GM19438 (cell line): ENCODE results near the gene SLC10A3.

Source experiments
- ATAC-seq: cut with Tn5 transposase; IDR thresholded peaks from one replicate; pipeline ENCODE4 v1.9.1; 2021; ENCODE audit warnings: low read depth; ENCODE audit not compliant: unreplicated experiment

SLC10A3 gene

GRCh38 chrX:154467556-154467955 lies 22.9 kb downstream of the SLC10A3 start:
- ATAC-seq = no peak

GRCh38 chrX:154466907-154467306 lies 23.5 kb downstream of the SLC10A3 start:
- no peak for ATAC-seq

GRCh38 chrX:154466036-154466435 lies 24.4 kb downstream of the SLC10A3 start:
- no peak for ATAC-seq

GRCh38 chrX:154465601-154466000 lies 24.8 kb downstream of the SLC10A3 start:
- ATAC-seq = no peak

- no peak for ATAC-seq
Observed at GRCh38 chrX:154464806-154465365, 25.5 kb downstream of the SLC10A3 start.

- no peak for ATAC-seq
Observed at GRCh38 chrX:154463611-154464220, 26.7 kb downstream of the SLC10A3 start.

- ATAC-seq = no peak
Observed at GRCh38 chrX:154462396-154462795, 28.0 kb downstream of the SLC10A3 start.

GRCh38 chrX:154460326-154460725 lies 30.1 kb downstream of the SLC10A3 start:
- no peak for ATAC-seq

- ATAC-seq = no peak
Observed at GRCh38 chrX:154459832-154460231, 30.6 kb downstream of the SLC10A3 start.

GRCh38 chrX:154458954-154459778 lies 31.3 kb downstream of the SLC10A3 start:
- ATAC-seq = no peak

- no peak for ATAC-seq
Observed at GRCh38 chrX:154458116-154458953, 32.1 kb downstream of the SLC10A3 start, which contains the start of gene PLXNA3. TSS of gene PLXNA3 (plus strand) at chrX:154458281. CDS start at chrX:154460184, 1,903 bp downstream.

GRCh38 chrX:154457491-154458115 lies 32.8 kb downstream of the SLC10A3 start:
- ATAC-seq = no peak

- no peak for ATAC-seq
Observed at GRCh38 chrX:154452823-154453222, 37.6 kb downstream of the SLC10A3 start.

GRCh38 chrX:154450312-154450711 lies 40.1 kb downstream of the SLC10A3 start:
- no peak for ATAC-seq

GRCh38 chrX:154449618-154450017 lies 40.8 kb downstream of the SLC10A3 start:
- ATAC-seq = no peak

GRCh38 chrX:154448484-154448883 lies 41.9 kb downstream of the SLC10A3 start:
- ATAC-seq = no peak

- no peak for ATAC-seq
Observed at GRCh38 chrX:154446430-154446829, 44.0 kb downstream of the SLC10A3 start.

- ATAC-seq = no peak
Observed at GRCh38 chrX:154445776-154446175, 44.7 kb downstream of the SLC10A3 start.

GRCh38 chrX:154444755-154445246 lies 45.6 kb downstream of the SLC10A3 start:
- no peak for ATAC-seq
